Activated CD8-positive, alpha-beta memory T cell treated with anti-CD3 and anti-CD28 coated beads, Interleukin-2, amount 50 U/mL, for 24 hours (primary cell): ENCODE measurements around the gene MAB21L4.

Experiments
- DNase-seq: peaks from one replicate; pipeline ENCODE4 v3.0.0-alpha.2; 2020; ENCODE audit errors: extremely low read depth

MAB21L4 gene

DNA sequence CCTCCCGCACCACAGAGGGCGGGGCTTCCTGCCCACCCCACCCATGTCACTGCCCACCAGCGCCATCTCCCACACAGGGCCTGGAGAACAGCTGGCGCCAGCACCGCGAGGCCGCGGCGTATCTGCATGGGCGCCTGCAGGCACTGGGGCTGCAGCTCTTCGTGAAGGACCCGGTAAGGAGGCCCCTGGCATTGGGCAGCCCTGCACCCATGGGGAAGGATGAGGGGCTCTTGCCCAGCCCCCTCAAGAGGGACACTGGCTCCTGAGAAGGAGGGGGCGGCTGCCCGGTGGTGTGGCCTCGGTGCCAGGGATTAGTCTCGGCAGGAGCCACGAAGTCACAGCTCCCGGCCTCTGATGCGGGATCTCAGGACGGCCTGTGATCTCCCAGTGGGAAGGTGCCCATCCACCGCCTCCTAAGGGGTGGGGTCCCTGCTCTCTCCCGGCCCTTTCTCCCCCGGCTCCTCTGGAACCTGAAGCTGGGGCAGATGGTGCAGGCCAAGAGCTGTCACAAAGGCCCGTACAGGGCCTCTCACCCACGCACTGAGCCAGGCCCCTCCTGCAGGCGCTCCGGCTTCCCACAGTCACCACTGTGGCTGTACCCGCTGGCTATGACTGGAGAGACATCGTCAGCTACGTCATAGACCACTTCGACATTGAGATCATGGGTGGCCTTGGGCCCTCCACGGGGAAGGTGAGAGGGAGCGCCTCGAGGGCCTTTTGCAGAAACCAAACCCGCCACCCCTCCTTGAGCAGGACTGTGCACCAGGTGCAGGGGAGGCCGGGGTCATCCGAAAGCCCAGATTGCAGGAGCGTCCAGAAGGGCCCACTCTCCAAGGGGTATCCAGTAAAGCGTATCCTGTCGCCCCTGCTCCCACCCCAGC is 18.3 kb downstream of the MAB21L4 start:
- no peak for DNase-seq

DNA sequence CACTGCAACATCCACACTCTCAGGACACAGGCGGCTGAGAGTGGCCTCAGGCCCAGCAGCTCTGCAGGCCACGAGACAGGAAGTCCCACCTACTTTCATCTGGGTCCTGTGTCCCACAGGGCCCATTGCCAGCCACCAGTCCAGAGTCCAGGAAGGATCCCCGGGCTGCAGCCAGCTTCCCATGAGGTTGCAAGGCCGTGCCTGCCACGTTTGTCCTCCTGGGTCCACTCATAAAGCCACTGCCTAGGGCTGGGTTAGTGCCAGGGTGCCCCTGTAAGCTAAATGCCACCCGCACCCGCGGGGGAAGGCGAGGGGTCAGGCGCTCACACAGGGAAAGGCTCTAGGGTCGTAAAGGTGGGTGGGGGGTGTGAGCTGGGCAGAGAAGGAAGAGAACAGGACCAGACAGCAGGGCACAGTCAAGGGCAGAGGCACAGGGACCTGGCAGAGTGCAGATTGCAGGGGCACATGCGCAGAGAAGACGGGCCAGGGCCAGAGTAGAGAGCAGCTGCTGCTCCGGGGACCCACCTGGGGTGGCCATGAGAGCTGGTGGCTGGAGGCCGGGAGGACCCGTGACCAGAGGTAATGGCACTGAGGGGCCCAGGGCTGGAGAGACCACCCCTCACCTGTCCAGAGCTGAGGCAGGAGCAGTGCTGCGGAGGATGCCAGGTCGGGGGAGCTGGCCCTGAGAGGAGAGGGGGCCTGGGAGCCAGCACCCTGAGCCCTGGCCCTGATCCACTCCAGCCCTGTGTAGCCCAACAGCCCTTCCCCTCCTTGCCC is 19.3 kb downstream of the MAB21L4 start:
- no peak for DNase-seq

DNA sequence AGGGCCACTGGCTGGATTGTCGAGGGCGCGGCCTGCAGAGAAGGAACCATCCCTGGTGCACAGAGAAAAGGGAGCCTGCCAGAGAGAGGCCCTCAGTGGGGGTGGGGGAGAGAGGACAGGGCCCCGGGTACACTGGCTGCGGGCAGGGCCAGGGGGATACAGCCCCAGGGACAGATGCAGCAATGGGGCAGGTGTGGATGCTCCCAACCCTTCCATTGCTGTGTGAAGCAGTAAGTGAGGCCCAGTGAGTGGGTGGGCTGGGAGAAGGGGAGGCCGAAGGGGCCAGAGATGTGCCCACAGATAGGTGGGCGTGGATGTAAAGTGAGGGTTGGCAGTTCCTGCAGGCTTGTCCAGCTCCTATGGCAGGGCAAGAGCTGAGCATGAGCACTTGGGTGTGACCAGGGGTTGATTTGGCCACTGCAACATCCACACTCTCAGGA is 19.9 kb downstream of the MAB21L4 start:
- no peak for DNase-seq

DNA sequence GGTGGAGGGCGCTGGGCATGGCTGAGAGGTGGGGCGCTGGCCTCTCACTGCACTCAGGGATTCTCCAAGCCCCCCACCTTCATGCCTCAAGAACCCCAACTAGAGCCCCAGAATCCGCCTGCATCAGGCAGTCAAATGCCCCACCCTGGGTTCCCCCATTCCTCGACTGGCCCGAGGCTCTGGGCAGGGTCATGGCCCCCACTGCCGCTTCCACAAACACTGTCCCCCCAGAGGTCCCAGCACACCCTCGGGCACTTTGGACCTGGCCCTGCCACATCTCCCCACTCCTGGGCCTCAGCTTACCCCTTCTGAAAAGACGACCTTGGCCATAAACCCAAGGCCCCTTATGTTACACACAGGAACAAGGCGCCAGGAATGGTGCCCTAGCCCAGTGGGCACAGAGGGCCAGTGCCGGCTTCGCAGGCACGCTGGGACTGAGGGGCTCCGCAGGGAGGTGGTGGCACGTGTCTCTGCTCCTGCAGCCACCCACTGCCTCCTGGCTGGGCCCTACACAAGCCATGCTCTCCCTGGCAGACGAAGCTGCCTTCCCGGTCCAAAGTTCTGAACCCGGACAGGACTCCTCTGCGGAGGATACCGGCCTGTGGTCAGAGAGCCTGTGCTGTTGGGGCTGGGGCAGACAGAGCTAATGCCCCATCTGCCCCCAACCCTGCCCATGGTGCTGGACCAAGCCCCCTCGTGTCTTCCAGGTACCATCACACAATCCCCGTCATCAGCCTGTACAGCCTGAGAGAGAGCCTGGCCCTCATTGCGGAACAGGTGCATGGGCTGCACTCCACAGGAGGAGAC is 20.5 kb downstream of the MAB21L4 start:
- DNase-seq, result no peak

DNA sequence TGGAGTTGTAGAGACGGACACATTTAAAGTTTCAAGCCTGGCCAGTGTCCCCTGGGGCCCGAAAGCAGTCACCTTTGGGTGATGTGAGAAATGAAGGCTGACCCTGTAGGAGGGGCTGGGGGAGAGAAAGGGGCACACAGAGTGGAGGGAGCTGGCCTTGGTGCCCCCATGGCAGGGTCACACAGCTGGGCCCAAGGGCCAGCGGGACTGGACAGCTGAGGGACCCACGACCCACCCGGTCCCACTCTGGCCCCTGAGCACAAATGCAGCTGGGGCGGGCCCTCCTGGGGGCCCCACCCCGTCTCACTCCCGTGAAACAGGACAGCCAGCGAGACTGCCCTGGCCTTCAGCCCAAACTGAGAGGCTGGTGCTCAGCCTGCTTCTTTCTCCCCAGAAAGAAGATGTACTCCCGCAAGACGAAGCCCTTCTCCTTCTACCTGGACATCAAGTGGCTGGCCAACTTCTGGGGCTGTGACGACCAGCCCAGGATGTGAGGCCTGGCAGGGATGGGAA is 21.2 kb downstream of the MAB21L4 start:
- DNase-seq, result no peak

DNA sequence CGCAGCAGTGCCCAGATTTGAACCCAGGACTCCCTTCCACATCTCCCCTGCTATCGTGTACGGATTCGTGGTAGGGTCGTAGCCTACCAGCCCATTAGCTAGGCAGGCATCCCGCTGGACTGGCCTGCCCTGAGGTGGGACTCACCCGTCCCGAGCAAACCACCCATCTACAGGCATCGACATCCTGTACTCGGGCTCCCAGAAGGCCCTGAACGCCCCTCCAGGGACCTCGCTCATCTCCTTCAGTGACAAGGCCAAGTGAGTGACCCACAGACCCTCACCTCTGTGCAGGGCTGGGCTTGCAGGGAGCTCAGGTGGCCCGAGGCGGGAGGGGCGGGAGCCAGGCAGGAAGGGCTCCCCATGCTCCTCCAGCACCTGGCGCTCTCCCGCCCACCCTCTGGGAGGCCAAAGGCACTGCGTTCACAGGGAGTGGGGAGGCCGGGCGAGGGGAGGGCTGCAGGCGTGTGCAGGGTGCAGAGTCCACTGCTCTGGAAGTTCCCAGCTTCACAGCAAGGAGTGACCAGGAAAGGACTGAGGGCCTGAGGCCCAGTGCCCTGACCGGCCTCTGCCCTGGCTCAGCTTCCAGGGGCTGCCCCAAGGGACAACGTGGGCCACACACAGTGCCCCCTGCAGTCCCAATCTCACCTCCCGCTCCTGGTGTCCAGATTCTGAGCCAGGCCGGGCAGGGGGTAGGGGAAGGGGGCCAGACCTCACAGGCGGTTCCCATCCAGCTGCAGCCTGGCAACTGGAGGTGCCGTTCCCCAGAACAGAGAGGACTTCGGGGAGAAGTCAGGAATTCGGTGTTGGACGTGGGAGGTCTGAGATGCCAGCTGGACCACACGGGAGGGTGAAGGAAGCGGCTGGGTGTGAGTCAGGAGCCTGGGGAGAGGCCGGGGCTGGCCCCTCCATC is 21.9 kb downstream of the MAB21L4 start:
- DNase-seq, result no peak

DNA sequence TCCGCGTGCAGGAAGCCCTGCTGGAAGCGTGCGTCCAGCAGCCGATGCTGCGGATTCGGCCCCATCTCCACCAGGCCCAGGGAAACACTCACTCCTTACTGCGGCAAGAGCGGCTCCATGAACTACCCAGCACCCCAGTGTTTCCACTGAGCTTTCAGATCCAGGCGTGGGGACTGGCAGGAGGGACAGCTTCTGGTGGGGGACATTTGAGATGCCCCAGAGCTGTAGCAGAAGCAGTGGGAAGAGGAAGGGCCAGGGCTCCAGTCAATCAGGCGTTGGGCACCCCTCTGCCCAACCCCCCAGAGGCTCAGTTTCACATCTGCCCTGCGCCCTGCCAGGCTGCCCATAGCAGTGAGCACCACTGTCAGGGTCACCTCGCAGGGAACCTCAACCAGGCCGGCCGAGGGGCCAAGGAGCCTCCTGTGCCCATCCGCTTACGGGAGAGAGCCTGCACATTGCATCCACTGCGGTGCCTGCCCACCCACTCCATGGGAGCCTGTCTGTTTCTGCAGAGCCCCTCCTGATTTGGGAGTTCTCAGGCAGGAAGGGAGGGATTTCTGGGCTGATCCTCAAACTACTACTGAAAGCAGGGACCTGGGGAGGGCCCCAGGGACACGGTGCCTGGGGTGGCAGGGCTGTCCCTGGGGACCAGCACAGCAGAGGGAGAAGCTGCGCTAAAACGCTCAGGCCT is 22.7 kb downstream of the MAB21L4 start:
- no peak for DNase-seq

DNA sequence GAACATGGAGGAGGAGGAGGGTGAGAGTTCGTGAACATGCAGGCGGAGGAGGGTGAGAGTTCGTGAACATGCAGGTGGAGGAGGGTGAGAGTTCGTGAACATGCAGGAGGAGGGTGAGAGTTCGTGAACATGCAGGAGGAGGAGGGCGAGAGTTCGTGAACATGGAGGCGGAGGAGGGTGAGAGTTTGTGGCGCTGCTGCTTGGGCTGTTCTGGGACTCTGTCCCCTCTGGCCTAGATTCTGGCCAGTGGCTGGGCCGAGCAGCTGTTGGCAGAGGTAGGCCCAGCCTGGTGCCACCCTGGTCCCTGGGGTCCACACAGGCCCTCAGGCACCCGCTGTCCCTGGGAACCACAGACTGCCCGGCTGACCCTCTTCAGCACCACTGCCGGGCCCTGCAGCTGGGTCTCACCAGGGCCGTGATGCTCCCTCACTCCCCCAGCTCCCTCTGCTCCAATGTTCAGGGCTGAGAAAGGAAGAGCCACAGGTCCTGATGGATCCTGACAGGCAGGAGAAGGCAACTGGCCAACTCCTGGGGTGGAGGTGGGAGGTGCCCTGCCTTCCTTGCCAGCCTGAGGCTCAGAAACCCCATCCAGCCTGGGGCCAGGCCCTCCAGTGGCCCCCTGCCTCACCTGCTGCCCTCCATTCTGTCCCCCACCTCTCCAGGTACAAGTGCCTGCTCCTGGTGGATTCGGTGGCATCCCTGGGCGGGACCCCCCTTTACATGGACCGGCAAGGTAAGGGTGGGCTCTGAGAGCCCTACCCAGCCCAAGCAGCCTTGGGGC is 23.4 kb downstream of the MAB21L4 start:
- no peak for DNase-seq

DNA sequence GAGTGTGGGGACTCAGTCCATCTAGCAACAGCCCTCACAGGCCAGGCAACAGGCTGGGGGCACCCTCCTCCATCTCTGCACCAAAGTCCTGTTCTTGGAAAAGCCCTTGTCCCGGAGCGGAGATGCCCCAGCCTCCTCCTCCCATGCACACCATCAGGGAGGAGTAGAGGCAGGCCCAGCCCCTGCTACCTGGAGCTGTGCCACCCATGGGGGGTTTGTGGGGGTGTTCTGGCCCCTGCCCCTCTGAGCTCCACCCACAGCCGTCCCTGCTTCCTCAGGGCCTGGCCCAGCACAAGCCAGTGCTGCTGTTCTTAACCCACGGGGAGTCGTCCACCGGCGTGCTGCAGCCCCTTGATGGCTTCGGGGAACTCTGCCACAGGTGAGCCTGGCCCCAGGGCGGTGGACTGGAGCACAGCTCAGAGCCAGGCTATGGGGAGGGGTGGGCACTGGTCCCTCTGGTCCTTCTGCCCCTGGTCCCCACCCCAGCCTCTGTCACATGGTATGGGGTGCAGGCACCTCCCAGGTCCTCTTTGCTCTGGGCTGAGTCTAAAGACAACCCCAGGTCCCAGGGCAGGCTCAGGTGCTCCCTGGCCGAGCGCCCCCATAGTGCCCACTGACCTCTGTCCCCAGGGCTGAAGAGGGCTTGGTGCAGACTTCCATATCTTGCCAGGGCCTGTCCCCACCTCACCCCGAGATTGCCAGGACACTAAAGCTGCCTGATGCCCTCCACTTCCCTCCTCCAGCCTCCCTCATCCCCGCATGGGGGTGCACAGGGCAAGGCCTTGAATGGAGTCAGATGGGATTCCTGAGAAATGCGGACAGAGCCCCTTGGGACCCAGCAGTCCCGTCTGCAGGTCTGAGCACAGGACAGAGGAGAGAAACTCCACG is 24.6 kb downstream of the MAB21L4 start:
- DNase-seq, result no peak

DNA sequence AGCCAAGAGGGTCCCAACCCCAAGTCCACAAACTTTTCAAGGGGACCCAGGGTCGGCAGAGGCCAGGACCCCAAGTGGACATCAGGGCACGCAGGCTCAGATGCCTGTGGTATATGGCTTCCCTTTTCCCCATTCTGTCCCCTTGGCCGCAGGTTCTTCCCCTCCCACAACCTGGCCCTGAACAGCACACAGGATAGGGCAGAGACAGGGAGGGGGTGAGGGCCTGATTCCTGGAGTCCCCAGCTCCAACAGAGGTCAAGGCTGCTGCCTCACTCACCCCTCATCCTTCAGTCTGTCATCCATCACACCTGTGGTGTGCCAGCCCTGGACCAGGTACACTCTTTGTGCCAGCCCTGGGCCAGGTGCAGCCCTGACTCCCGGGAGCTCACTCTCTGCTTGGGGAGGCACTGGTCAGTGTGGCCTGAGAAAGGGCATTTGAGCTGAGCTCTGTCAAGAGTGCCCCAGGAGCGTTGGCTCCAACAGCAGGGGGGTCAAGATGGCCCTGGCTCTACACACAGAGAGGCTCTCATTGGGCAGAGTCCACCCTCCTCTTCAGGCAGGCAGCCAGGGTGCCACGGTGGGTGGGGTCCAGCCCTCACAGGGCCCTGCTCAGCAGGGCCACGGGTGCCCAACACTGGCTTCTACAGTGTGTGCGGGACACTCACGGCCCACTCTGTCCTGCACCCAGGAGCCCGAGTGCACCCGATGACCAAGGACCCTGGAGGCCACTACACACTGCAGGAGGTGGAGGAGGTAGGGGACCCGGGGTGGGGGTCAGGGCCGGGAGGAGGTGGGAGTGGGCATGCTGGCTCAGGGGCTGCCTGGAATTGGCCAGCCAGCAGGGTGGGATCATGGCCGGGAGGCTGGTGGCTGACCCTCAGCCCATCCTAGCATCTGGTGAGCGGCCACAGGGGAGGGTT is 25.7 kb downstream of the MAB21L4 start:
- DNase-seq, result no peak

DNA sequence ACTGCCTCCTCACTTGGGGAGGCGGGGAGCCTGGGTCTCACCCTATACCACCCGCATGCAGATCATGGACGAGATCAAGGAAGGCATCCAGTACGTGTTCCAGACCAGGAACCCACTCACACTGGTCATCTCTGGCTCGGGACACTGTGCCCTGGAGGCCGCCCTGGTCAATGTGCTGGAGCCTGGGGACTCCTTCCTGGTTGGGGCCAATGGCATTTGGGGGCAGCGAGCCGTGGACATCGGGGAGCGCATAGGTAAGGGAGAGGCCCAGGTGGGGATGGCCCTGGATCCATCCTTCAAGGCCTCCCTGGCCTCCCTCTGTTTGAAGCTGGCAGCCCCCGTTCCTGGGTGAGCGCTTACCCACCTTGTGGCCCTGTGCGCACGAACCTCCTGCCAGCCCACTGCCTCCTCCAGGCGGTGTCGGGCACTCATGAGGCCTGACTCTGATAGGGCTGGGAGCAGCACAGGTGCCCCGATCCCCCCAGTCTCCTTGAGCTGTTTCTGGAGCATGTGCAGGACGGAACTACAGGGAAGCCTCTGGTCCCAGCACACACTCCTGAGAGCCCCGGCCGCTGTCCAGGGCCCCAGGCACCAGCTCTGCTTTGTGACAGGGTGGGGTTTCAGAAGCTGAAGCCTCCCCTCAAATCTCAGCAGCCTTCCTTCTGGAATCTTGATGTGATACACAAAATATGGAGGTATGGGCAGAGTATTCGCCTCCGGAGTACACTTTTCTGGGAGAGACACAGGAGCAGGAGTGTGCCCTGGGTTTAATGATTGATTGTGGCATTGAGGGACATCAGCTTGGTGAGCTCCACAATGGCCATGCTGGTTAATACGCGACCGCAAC is 26.6 kb downstream of the MAB21L4 start:
- DNase-seq, result no peak

DNA sequence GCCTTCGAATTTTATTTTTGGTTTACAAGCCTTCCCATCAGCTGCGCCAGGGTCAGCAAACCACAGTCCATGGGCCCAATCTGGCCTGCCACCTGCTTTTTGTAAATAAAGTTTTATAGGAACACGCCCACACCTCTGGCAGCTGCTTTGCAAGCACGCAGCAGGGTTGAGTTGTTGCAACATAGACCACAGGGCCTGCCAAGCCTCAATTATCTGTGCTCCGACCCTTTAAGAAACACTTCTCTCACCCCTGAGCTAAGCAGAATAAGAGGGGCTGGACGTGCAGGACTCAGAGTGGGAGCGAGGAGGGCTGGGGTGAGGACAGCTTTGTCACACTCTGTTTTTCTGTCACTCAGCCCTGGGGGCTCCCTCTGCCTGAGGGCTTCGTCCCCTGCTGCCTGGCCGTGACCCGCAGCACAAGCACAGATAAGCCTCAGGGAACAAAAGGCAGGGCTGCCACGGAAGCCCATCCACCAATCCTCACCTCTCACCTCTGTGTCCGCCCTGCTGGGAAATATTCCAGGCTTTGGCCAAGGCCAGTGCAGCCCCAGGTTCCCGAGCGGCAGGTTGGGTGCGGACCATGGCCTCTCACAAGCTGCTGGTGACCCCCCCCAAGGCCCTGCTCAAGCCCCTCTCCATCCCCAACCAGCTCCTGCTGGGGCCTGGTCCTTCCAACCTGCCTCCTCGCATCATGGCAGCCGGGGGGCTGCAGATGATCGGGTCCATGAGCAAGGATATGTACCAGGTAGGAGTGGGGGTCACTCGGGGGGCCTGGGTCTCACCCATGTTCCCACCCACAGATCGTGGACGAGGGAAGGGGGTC is 27.5 kb downstream of the MAB21L4 start, which contains the start of gene AGXT:
TSS of gene AGXT (plus strand) at position 539 of the 823 bp plus-strand sequence. CDS start at position 581, 42 bp downstream.
- DNase-seq, result no peak

DNA sequence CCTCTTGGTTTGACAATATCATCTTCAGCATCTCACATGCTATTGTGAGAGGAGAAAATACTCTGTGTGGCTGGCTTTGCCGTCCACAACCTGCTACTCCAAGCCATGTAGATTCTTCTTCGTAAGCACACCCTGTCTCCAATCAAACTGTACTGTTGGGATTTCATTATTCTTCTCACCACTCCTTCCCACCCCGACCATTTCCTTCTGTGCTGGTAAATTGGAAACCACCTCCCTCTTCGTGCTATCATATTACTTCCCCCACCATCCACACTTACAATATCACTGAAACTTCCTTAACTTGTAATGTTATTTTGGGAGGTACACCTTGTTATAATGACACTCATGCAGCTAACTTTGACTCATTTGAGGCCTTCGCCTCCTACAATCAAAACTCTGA is 30.6 kb downstream of the MAB21L4 start:
- DNase-seq, result no peak

DNA sequence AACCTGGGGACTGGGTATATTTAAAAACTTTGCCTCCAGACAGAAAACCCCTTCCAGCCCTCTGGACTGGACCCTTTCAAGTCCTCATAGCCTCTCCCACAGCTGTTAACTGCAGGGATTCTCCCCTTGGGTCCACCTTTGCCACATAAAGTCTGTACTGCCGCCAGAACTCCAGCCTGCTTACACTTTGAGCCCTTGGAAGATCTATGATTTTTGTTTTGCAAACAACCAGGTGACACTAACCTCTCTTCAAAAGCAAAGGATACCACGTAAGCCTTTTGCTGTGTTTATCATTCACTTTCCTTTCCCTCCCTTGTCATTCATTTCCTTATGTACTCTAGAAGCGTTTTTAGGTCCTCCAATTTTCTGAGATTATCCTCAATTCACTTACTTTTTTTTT is 31.5 kb downstream of the MAB21L4 start:
- DNase-seq, result no peak

DNA sequence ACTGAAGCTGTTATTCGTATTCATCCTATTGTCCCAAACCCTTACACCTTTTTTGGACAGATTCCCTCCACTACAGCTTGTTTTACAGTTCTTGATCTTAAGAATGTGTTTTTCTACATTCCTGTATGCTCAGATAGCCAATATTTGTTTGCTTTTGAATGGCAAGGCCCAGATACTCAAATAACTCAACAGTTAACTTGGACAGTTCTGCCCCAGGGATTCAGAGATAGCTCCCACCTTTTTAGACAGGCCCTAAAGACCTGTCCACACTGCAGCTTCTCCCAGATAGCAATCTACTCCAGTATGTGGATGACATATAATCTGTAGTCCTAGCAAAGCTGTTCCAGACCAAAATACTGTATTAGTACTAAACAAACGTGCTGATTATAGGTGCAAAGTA is 34.4 kb downstream of the MAB21L4 start:
- DNase-seq, result no peak
